ENCODE measurements around the gene CNTRL.
"Not testable (repeated sequence)": the region's sequence is repeated elsewhere in the genome, so short reads cannot be mapped to it uniquely, and the experiment has no call there.

Gene CNTRL

DNA sequence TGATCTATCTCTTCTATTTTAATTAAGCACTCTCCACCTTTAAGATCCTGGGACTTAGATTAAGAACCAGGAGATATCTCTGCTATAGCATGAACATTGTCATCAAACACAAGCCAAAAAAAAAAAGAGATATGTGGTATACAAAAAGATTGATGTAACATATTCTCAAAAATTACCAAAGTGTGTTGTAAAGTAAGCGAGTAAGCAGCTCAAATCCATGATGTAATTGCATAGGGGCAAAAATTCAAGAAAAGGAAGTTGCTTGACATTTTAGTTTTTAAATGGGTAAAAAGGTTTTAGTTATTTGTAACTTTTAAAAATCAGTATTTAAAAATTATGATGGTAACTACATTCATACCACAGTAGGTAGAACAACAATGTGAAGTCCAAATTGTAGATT lies 40.7 kb downstream of the CNTRL start:
- Histone ChIP-seq H3K36me3 (ENCODE audit: control insufficient read depth, insufficient read depth, low read length) (no peaks in the 10 kb centered on the region), H3K4me3 (ENCODE audit: low read depth, low read length) (no peak overlapping the region), H3K27me3 (ENCODE audit: control insufficient read depth, insufficient read depth, low read length) (no peaks in the 10 kb centered on the region), H3K9me3 (ENCODE audit: control insufficient read depth, insufficient read depth, low read length) (no peaks in the 10 kb centered on the region), H3K4me1 (ENCODE audit: control insufficient read depth, insufficient read depth, low read length) (no peaks in the 10 kb centered on the region), H3K9ac (ENCODE audit: low read depth, low read length) (no peak overlapping the region)

DNA sequence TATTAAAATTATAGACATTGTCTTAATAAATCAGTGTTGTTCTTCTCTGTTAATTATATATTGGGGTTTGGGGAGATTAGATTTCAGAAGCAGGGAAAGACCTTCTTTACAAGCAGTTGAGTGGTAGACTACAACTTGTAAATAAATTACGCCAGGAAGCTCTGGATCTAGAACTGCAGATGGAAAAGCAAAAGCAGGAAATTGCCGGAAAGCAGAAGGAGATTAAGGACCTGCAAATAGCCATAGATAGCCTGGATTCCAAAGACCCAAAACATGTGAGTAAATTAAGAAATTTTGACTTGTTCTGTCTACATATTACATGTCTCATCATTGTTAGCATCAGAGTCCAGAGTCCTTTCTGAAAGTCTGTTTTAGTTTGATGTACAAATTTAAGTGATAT lies 43.5 kb downstream of the CNTRL start:
- Histone ChIP-seq H3K4me1 (ENCODE audit: control insufficient read depth, insufficient read depth, low read length) (peaks cover 5% of the 10 kb centered on the region), H3K27me3 (ENCODE audit: control insufficient read depth, insufficient read depth, low read length) (no peaks in the 10 kb centered on the region), H3K4me3 (ENCODE audit: low read depth, low read length) (no peak overlapping the region), H3K9me3 (ENCODE audit: control insufficient read depth, insufficient read depth, low read length) (no peaks in the 10 kb centered on the region), H3K9ac (ENCODE audit: low read depth, low read length) (no peak overlapping the region), H3K36me3 (ENCODE audit: control insufficient read depth, insufficient read depth, low read length) (no peaks in the 10 kb centered on the region)

DNA sequence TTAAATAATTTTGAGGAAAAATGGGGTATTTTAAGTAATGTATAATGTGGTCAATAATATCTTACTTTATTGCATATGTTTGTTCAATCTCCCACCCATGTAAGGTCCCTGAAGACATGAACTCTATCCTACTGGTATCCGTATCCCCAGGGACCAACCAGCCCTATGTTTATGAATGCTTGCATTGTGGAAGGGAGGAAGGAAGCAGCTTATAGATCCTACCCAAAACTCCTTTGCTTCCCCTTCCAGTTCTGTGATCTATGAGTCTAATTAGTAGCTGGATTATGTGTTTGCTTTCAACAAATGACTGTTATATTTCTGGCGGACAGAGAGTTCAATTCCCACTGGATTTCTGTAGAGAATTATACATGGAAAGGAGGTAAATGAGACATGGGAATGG lies 45.6 kb downstream of the CNTRL start:
- Histone ChIP-seq H3K9ac (ENCODE audit: low read depth, low read length) (no peak overlapping the region), H3K36me3 (ENCODE audit: control insufficient read depth, insufficient read depth, low read length) (no peaks in the 10 kb centered on the region), H3K9me3 (ENCODE audit: control insufficient read depth, insufficient read depth, low read length) (no peaks in the 10 kb centered on the region), H3K27me3 (ENCODE audit: control insufficient read depth, insufficient read depth, low read length) (no peaks in the 10 kb centered on the region), H3K4me1 (ENCODE audit: control insufficient read depth, insufficient read depth, low read length) (peaks cover 5% of the 10 kb centered on the region), H3K4me3 (ENCODE audit: low read depth, low read length) (no peak overlapping the region)

DNA sequence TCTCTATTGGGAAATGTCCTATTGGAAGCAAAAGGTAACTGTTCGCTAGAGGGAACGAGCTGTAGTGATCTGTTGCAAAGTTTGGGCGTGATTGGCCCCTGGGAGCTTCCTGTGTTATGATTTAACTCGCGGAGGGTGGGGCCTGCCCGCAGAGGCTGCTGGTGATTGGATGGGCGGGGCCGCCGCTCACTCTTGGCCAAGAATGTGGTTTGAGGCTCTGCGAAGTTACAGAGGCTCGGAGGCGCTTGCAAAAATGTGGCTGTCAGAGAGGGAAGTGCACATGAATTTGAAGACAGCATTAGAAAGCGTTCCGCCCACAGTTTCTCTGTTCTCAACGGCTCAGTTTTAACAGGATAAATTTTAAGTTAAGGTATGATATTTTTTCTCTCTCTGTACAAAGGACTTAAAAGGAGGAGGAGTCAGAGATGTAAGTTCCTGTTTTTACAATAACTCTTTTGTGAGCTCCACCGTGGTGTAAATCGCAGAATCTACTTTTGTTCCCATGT lies 46.9 kb downstream of the CNTRL start:
- H3K36me3 ChIP-seq (ENCODE audit: control insufficient read depth, insufficient read depth, low read length) = no peaks in the 10 kb centered on the region
- H3K27me3 ChIP-seq (ENCODE audit: control insufficient read depth, insufficient read depth, low read length) = no peaks in the 10 kb centered on the region
- H3K4me1 ChIP-seq (ENCODE audit: control insufficient read depth, insufficient read depth, low read length) = peaks cover 5% of the 10 kb centered on the region
- peak overlapping the region; percentile 49 for H3K4me3 ChIP-seq (ENCODE audit: low read depth, low read length)
- H3K9me3 ChIP-seq (ENCODE audit: control insufficient read depth, insufficient read depth, low read length) = no peaks in the 10 kb centered on the region
- no peak overlapping the region for H3K9ac ChIP-seq (ENCODE audit: low read depth, low read length)

DNA sequence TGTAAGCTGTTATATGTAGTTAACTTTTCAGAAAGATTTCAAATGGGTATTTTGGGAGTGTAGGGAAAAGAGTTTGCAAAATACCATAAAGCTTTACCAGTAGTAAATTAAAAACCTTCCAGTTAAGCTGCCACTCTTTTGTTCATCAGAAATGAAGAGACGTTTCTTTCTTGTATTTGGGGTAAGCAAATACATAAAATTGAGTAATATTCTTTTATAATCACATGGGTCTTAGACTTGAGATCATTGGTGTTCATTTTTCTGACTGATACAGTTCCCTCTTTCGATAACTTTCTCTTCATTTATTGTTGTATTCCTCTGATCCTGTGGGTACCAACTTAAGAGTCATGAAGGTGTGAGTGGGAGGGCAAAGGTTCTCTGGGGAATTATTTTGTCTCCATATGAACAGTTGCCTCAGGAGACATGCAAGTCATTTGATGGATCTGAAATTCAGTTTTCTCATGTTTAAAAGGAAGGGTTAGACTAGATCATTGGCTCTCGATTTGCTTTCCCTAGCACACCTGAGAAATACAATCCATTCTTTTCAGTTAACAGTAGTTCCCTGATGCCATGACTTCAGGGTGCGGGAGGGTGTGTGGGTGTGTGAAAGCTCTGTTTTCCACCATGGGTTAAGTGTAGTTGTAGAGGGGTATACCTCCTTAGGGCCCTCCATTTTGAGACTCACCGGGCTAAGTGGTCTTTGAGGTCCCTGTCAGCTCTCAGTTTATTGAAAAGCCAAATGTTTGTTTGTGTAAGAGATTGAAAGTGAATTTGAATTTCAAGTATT lies 47.7 kb downstream of the CNTRL start:
- Histone ChIP-seq H3K27me3 (ENCODE audit: control insufficient read depth, insufficient read depth, low read length) (no peaks in the 10 kb centered on the region), H3K9ac (ENCODE audit: low read depth, low read length) (no peak overlapping the region), H3K9me3 (ENCODE audit: control insufficient read depth, insufficient read depth, low read length) (no peaks in the 10 kb centered on the region), H3K4me1 (ENCODE audit: control insufficient read depth, insufficient read depth, low read length) (peaks cover 5% of the 10 kb centered on the region), H3K4me3 (ENCODE audit: low read depth, low read length) (peak overlapping the region; percentile 49), H3K36me3 (ENCODE audit: control insufficient read depth, insufficient read depth, low read length) (no peaks in the 10 kb centered on the region)

DNA sequence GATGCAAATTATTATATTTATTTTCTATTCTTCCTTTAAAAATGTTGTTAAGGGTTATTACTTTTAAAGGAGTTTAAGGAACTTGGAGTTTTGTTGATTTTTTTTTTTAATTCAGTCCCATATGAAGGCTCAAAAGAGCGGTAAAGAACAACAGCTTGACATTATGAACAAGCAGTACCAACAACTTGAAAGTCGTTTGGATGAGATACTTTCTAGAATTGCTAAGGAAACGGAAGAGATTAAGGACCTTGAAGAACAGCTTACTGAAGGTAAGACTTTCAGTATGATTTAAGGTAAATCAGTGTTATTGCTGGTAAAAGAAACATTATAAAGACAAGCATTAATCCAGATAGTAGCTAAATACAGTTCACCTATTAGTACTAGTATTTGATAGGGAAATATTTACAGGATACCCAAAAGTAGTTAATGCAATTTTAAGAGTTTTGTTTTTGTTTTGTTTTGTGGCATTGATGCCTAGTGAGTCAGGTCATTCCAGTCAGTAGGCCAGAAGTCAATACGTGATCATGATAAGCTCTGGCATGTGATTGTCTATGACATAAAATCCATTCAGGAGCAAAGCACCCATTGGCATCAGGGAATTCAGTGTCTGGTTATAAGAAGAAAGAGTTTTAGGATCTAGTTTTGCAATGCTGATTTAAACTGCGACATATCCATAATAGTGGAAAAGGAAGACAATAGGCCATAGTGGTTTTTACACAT lies 49.2 kb downstream of the CNTRL start:
- Histone ChIP-seq H3K4me1 (ENCODE audit: control insufficient read depth, insufficient read depth, low read length) (peaks cover 5% of the 10 kb centered on the region), H3K36me3 (ENCODE audit: control insufficient read depth, insufficient read depth, low read length) (no peaks in the 10 kb centered on the region), H3K9ac (ENCODE audit: low read depth, low read length) (no peak overlapping the region), H3K27me3 (ENCODE audit: control insufficient read depth, insufficient read depth, low read length) (no peaks in the 10 kb centered on the region), H3K9me3 (ENCODE audit: control insufficient read depth, insufficient read depth, low read length) (no peaks in the 10 kb centered on the region), H3K4me3 (ENCODE audit: low read depth, low read length) (no peak overlapping the region)

DNA sequence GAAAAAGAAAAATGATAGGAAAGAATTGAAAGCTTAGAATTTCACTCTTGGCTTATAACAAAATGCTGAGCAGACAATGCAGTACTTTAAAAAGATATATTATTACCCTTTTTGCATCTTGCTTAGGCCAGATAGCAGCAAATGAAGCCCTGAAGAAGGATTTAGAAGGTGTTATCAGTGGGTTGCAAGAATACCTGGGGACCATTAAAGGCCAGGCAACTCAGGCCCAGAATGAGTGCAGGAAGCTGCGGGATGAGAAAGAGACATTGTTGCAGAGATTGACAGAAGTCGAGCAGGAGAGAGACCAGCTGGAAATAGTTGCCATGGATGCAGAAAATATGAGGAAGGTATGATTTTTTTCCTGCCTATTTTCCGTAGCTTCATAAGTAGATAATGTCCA lies 50.8 kb downstream of the CNTRL start:
- Histone ChIP-seq H3K9ac (ENCODE audit: low read depth, low read length) (no peak overlapping the region), H3K36me3 (ENCODE audit: control insufficient read depth, insufficient read depth, low read length) (no peaks in the 10 kb centered on the region), H3K4me1 (ENCODE audit: control insufficient read depth, insufficient read depth, low read length) (peaks cover 5% of the 10 kb centered on the region), H3K4me3 (ENCODE audit: low read depth, low read length) (no peak overlapping the region), H3K27me3 (ENCODE audit: control insufficient read depth, insufficient read depth, low read length) (no peaks in the 10 kb centered on the region), H3K9me3 (ENCODE audit: control insufficient read depth, insufficient read depth, low read length) (no peaks in the 10 kb centered on the region)

DNA sequence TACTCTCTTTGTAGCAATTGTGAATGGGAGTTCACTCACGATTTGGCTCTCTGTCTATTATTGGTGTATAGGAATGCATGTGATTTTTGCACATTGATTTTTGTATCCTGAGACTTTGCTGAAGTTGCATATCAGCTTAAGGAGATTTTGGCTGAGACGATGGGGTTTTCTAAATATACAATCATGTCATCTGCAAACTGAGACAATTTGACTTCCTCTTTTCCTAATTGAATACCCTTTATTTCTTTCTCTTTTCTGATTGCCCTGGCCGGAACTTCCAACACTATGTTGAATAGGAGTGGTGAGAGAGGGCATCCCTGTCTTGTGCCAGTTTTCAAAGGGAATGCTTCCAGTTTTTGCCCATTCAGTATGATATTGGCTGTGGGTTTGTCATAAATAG lies 54.6 kb downstream of the CNTRL start:
- H3K4me3 ChIP-seq (ENCODE audit: low read depth, low read length); H3K27me3 ChIP-seq (ENCODE audit: control insufficient read depth, insufficient read depth, low read length); H3K9ac ChIP-seq (ENCODE audit: low read depth, low read length); H3K4me1 ChIP-seq (ENCODE audit: control insufficient read depth, insufficient read depth, low read length); H3K36me3 ChIP-seq (ENCODE audit: control insufficient read depth, insufficient read depth, low read length); H3K9me3 ChIP-seq (ENCODE audit: control insufficient read depth, insufficient read depth, low read length): not testable (repeated sequence)

DNA sequence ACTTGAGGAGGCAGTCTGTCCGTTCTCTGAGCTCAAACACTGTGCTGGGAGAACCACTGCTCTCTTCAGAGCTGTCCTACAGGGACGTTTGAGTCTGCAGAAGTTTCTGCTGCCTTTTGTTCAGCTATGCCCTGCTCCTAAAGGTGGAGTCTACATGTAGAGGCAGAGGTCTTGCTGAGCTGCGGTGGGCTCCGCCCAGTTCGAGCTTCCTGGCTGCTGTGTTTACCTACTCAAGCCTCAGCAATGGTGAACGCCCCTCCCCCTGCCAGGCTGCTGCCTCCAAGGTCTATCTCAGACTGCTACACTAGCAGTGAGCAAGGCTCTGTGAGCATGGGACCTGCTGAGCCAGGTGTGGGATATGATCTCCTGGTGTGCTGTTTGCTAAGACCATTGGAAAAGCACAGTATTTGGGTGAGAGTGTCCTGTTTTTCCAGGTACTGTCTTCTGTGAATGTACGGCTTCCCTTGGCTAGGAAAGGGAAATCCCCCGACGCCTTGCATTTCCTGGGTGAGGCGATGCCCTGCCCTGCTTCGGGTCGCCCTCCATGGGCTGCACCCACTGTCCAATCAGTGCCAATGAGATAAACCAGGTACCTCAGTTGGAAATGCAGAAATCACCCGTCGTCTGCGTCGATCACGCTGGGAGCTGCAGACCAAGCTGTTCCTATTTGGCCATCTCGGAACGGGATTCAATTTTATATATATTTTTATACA lies 58.5 kb downstream of the CNTRL start:
- no peaks in the 10 kb centered on the region for H3K27me3 ChIP-seq (ENCODE audit: control insufficient read depth, insufficient read depth, low read length)
- no peaks in the 10 kb centered on the region for H3K4me1 ChIP-seq (ENCODE audit: control insufficient read depth, insufficient read depth, low read length)
- H3K9ac ChIP-seq (ENCODE audit: low read depth, low read length) = no peak overlapping the region
- no peak overlapping the region for H3K4me3 ChIP-seq (ENCODE audit: low read depth, low read length)
- no peaks in the 10 kb centered on the region for H3K36me3 ChIP-seq (ENCODE audit: control insufficient read depth, insufficient read depth, low read length)
- H3K9me3 ChIP-seq (ENCODE audit: control insufficient read depth, insufficient read depth, low read length) = no peaks in the 10 kb centered on the region

DNA sequence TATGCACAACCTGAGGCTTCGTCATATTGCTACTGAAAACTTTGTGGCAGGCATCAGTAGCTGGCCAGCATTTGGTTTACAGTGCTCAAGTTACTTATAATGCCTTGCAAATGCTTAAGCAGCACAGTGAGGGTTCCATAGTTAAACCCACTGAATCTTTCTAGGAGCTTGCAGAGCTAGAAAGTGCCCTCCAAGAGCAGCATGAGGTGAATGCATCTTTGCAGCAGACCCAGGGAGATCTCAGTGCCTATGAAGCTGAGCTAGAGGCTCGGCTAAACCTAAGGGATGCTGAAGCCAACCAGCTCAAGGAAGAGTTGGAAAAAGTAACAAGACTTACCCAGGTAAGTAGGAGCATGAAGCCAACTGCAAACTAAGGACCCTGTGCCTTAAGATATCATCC lies 60.9 kb downstream of the CNTRL start:
- Histone ChIP-seq H3K4me1 (ENCODE audit: control insufficient read depth, insufficient read depth, low read length) (no peaks in the 10 kb centered on the region), H3K36me3 (ENCODE audit: control insufficient read depth, insufficient read depth, low read length) (no peaks in the 10 kb centered on the region), H3K27me3 (ENCODE audit: control insufficient read depth, insufficient read depth, low read length) (no peaks in the 10 kb centered on the region), H3K4me3 (ENCODE audit: low read depth, low read length) (no peak overlapping the region), H3K9me3 (ENCODE audit: control insufficient read depth, insufficient read depth, low read length) (no peaks in the 10 kb centered on the region), H3K9ac (ENCODE audit: low read depth, low read length) (no peak overlapping the region)

DNA sequence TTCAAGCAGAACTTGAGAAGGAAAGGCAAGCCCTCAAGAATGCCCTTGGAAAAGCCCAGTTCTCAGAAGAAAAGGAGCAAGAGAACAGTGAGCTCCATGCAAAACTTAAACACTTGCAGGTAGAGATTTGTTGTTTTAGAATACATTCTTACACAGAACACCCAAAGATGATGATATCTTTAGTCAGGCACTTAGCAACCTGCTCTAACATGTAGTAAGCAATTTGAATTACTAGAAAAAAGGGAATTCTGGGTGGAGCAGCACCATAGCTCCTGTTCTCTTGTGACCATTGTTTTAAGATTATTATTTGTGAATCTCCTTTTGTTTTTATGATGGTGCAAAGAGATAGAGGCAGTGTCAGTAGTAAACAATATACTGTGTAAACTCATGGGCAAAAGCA lies 63.8 kb downstream of the CNTRL start:
- Histone ChIP-seq H3K4me3 (ENCODE audit: low read depth, low read length) (no peak overlapping the region), H3K4me1 (ENCODE audit: control insufficient read depth, insufficient read depth, low read length) (peaks cover 9% of the 10 kb centered on the region), H3K9me3 (ENCODE audit: control insufficient read depth, insufficient read depth, low read length) (no peaks in the 10 kb centered on the region), H3K9ac (ENCODE audit: low read depth, low read length) (no peak overlapping the region), H3K36me3 (ENCODE audit: control insufficient read depth, insufficient read depth, low read length) (no peaks in the 10 kb centered on the region), H3K27me3 (ENCODE audit: control insufficient read depth, insufficient read depth, low read length) (no peaks in the 10 kb centered on the region)
